ENCODE results near the gene CCDC192.

DNA sequence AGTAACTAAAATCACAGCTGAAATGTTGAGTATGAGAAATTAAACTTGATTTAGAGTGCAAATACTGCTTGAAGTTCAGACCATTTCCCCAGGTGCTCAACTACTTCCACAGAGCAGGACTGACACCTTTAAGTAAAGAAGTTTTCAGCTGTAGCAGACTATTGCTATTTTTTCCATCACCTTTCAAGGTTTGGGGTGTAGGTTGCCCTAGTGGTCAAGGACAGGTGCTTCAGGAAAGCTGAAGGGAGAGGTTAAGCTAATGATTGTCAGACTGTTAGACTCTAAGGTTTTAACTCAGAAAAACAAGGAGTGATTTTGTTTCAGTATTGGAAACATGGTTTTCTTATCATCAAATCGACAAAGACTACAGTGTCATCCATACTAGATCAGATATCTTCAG, 162.1 kb downstream of the CCDC192 start:
- TF ChIP-seq FOXM1 (IDR thresholded peaks at IDR 0.05; ENCODE audit: borderline replicate concordance) (no peak), FOXK2 (IDR thresholded peaks at IDR 0.05) (no peak), ELF4 (IDR thresholded peaks at IDR 0.05) (no peak), FOXA1 (IDR thresholded peaks at IDR 0.05) (no peak)

All from HEK293T (cell line).